ENCODE results near the gene NFIA. TPM values are rescaled to one million over a fixed set of nuclear protein-coding genes. Genes with fewer than 3 reads are reported as not detected.
A peak's percentile ranks its signal among the peaks of the same experiment; 100 is the strongest.

The NFIA gene
- total and polyA plus RNA-seq, 10 of the 15 experiments (the other 5 are each of a cell fraction or from before 2014, with no cell fraction given): 0.10 to 0.16 TPM; not detected in 8

GRCh38 chr1:61332796-61333195, 250.4 kb downstream of the NFIA start (continued):
- TF ChIP-seq USF1 (IDR thresholded peaks at IDR 0.05; ENCODE audit: borderline replicate concordance, extremely low read length, insufficient read depth, low read depth, low read length) (no peak), KDM1A (IDR thresholded peaks at IDR 0.05; ENCODE audit: borderline replicate concordance) (no peak), TCF7 (IDR thresholded peaks at IDR 0.05; ENCODE audit: borderline replicate concordance) (peak; percentile 94)

- Histone ChIP-seq H4K20me1 (ENCODE audit: control insufficient read depth, insufficient read depth) (no peaks in the 10 kb centered on the region), H3K27me3 (replicated peaks in 1 of 2; ENCODE audit: control insufficient read depth in 2 of 2, insufficient read depth in 2 of 2, low read length in 1 of 2) (peaks cover 0 to 2% of the 10 kb centered on the region in 2 experiments; a peak in 3 of 4 replicates), H3K4me1 (ENCODE audit: control insufficient read depth, insufficient read depth, low read length) (no peaks in the 10 kb centered on the region), H3K4me3 (no peak overlapping the region), H3K79me2 (ENCODE audit: control insufficient read depth, insufficient read depth, low read length) (no peaks in the 10 kb centered on the region), H3K9me3 (replicated peaks; ENCODE audit: control insufficient read depth, insufficient read depth, low read length) (no peaks in the 10 kb centered on the region), H2AFZ (ENCODE audit: control insufficient read depth, low read depth, low read length) (no peak overlapping the region), H3K36me3 (ENCODE audit: control insufficient read depth in 2 of 2, insufficient read depth in 2 of 2, low read length in 1 of 2) (no peaks in the 10 kb centered on the region), H3K27ac (ENCODE audit: control insufficient read depth, insufficient read depth) (no peak overlapping the region), H3K9ac (ENCODE audit: control insufficient read depth, insufficient read depth, low read length) (no peak overlapping the region), H3K4me2 (ENCODE audit: control insufficient read depth, insufficient read depth) (no peak overlapping the region)
- FAIRE-seq (no peak), DNase-seq (ENCODE audit: low read depth, low spot score) (no peak), ATAC-seq (no peak)
- TF ChIP-seq REST (IDR thresholded peaks at IDR 0.05; ENCODE audit: low read depth, low read length): no peak
- no peak for TF ChIP-seq HDAC2 (IDR thresholded peaks at IDR 0.05)
- no peak for TF ChIP-seq STAT1 (conservative IDR thresholded peaks at IDR 0.05)
- no peak for TF ChIP-seq ATF3 (IDR thresholded peaks at IDR 0.05; ENCODE audit: borderline replicate concordance, extremely low read depth, low read depth, low read length)
- TF ChIP-seq ZBTB40 (IDR thresholded peaks at IDR 0.05; ENCODE audit: borderline replicate concordance): no peak
- no peak for TF ChIP-seq KLF5 (IDR thresholded peaks at IDR 0.05; ENCODE audit: partially characterized antibody)
- ChIA-PET CTCF (no interaction called here), POLR2A (no interaction called here), SMC1A (ENCODE audit: uncharacterized antibody, unreplicated experiment) (interaction anchor here (1.6 kb wide), 1 partner anchor 11 kb away, joined by 4 read pairs; no protein-coding TSS in a partner anchor), RAD21 (ENCODE audit: unreplicated experiment) (no interaction called here)
- intact Hi-C loops (cut with micrococcal nuclease; ENCODE audit: unreplicated experiment) (loop anchor here (10.0 kb wide), 1 partner anchor 260 kb away; no protein-coding TSS in a partner anchor), in situ Hi-C loops (cut with MboI) (no loop called here)
- 83% methylated on average over 14 of the region's 14 CpGs for WGBS (ENCODE audit: insufficient coverage, insufficient replicate concordance, low lambda C conversion rate, missing lambda C conversion rate)
- no TSS peak for BruUV-seq (replicated peaks)
Observed at GRCh38 chr1:61334718-61335589, 252.6 kb downstream of the NFIA start.

Data from GM12878 (cell line).